Measurements from ENCODE around the gene RTF1. TPM values are rescaled to one million over a fixed set of nuclear protein-coding genes. Genes with fewer than 3 reads are reported as not detected.

RTF1 gene
- total RNA-seq, 1 donor from 2014 or later: 30.5 TPM

DNA sequence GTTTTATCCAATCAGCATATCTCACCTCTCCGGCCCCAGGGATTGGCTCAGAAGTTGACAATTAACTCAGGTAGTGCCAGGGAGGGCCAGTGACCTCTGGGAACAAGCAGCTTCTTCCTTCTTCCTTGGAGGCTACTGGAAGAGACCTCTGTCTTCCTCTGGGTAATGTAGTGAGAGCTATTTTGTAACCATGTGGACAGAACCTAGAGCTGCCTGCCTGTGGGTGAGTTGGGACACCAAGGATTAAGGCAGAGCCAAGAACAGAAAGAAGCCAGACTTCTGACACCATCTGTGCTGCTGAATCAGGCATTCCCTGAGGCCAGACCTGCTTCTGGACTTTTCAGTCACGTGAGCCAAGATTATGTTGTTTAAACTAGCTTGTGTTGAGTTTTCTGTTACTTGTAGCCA, 8.7 kb upstream of the RTF1 start:
- DNase-seq (ENCODE audit: low spot score): peak; percentile 12
- Mint-ChIP-seq H3K9me3 (ENCODE audit: low read depth) (no peaks in the 10 kb centered on the region), H3K4me1 (ENCODE audit: low read depth) (peaks cover 4% of the 10 kb centered on the region), H3K27me3 (ENCODE audit: low read depth) (no peaks in the 10 kb centered on the region), H3K27ac (ENCODE audit: unreplicated experiment) (no peak overlapping the region), H3K36me3 (ENCODE audit: low read depth) (no peaks in the 10 kb centered on the region), H3K4me3 (ENCODE audit: unreplicated experiment) (no peak overlapping the region)
- TF ChIP-seq, protein P1, sequence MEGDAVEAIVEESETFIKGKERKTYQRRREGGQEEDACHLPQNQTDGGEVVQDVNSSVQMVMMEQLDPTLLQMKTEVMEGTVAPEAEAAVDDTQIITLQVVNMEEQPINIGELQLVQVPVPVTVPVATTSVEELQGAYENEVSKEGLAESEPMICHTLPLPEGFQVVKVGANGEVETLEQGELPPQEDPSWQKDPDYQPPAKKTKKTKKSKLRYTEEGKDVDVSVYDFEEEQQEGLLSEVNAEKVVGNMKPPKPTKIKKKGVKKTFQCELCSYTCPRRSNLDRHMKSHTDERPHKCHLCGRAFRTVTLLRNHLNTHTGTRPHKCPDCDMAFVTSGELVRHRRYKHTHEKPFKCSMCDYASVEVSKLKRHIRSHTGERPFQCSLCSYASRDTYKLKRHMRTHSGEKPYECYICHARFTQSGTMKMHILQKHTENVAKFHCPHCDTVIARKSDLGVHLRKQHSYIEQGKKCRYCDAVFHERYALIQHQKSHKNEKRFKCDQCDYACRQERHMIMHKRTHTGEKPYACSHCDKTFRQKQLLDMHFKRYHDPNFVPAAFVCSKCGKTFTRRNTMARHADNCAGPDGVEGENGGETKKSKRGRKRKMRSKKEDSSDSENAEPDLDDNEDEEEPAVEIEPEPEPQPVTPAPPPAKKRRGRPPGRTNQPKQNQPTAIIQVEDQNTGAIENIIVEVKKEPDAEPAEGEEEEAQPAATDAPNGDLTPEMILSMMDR (IDR thresholded peaks at IDR 0.05): no peak

DNA sequence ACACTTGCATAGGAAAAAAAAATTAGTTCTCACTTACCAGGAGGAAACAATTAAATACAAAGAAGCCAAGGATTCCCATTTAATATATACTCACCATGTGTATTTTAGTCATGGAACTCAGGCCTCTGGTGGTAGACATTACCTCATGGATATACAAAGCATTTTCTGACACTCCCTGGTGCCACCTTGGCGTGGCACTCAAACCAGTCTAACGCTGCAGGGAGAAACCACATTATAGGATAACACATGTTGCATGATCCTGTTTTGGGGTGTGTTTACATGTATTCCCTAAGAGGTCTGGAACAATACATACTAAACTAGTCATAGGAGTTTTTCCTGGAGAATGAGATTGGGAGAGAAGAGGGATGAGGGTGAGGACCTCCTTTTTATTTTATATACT, 5.9 kb upstream of the RTF1 start:
- TF ChIP-seq, protein P1 (IDR thresholded peaks at IDR 0.05): no peak
- Mint-ChIP-seq H3K4me3 (ENCODE audit: unreplicated experiment) (no peak overlapping the region), H3K9me3 (ENCODE audit: low read depth) (no peaks in the 10 kb centered on the region), H3K36me3 (ENCODE audit: low read depth) (no peaks in the 10 kb centered on the region), H3K4me1 (ENCODE audit: low read depth) (peaks cover 4% of the 10 kb centered on the region), H3K27me3 (ENCODE audit: low read depth) (no peaks in the 10 kb centered on the region), H3K27ac (ENCODE audit: unreplicated experiment) (no peak overlapping the region)
- DNase-seq (ENCODE audit: low spot score): no peak

DNA sequence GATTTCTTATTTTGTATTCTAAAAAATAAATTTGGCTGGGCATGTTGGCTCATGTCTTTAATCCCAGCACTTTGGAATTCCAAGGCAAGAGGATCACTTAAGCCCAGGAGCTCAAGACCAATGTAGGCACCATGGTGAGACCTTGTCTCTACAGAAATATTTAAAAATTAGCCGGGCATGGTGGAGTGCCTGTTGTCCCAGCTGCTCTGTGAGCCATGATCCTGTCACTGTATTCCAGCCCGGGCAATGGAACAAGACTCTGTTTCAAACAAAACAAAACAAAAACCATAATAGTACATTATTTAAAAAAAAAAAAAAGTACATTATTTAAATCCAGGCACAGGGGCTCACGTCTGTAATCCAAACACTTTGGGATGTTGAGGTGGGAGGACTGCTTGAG, 5.5 kb upstream of the RTF1 start:
- Mint-ChIP-seq H3K4me3 (ENCODE audit: unreplicated experiment) (no peak overlapping the region), H3K36me3 (ENCODE audit: low read depth) (no peaks in the 10 kb centered on the region), H3K27ac (ENCODE audit: unreplicated experiment) (no peak overlapping the region), H3K4me1 (ENCODE audit: low read depth) (peaks cover 8% of the 10 kb centered on the region), H3K27me3 (ENCODE audit: low read depth) (no peaks in the 10 kb centered on the region), H3K9me3 (ENCODE audit: low read depth) (no peaks in the 10 kb centered on the region)
- TF ChIP-seq, protein P1 (IDR thresholded peaks at IDR 0.05): no peak
- no peak for DNase-seq (ENCODE audit: low spot score)

DNA sequence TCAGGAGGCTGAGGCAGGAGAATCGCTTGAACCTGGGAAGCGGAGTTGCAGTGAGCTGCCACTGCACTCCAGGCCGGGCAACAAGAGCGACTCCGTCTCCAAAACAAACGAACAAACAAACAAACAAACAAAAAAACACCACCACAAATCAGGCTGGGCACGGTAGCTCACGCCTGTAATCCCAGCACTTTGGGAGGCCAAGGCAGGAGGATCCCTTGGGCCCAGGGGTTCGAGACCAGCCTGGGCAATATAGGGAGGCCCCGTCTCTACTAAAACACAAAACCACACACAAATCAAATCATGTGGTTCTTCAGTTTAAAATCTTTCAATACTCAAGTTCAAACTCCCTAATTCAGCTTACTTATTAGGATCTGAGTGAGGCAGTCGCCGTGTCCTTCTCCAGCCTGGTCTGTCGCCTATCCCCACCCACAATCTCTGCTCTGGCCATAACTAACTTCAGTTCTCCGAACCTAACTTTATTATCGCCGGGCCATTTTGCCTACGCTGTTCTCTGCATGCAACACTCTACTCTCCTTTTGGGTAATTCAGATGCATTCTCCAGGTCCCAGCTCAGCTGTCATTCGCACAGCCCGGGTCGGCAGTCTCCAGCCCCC, 660 bp upstream of the RTF1 start:
- TF ChIP-seq, protein P1 (IDR thresholded peaks at IDR 0.05): no peak
- H3K27me3 Mint-ChIP-seq (ENCODE audit: low read depth): no peaks in the 10 kb centered on the region
- peaks cover 36% of the 10 kb centered on the region for H3K4me1 Mint-ChIP-seq (ENCODE audit: low read depth)
- DNase-seq (ENCODE audit: low spot score): no peak
- H3K36me3 Mint-ChIP-seq (ENCODE audit: low read depth): no peaks in the 10 kb centered on the region
- peak overlapping the region; percentile 98 for H3K27ac Mint-ChIP-seq (ENCODE audit: unreplicated experiment)
- peak overlapping the region; percentile 84 for H3K4me3 Mint-ChIP-seq (ENCODE audit: unreplicated experiment)
- H3K9me3 Mint-ChIP-seq (ENCODE audit: low read depth): no peaks in the 10 kb centered on the region

DNA sequence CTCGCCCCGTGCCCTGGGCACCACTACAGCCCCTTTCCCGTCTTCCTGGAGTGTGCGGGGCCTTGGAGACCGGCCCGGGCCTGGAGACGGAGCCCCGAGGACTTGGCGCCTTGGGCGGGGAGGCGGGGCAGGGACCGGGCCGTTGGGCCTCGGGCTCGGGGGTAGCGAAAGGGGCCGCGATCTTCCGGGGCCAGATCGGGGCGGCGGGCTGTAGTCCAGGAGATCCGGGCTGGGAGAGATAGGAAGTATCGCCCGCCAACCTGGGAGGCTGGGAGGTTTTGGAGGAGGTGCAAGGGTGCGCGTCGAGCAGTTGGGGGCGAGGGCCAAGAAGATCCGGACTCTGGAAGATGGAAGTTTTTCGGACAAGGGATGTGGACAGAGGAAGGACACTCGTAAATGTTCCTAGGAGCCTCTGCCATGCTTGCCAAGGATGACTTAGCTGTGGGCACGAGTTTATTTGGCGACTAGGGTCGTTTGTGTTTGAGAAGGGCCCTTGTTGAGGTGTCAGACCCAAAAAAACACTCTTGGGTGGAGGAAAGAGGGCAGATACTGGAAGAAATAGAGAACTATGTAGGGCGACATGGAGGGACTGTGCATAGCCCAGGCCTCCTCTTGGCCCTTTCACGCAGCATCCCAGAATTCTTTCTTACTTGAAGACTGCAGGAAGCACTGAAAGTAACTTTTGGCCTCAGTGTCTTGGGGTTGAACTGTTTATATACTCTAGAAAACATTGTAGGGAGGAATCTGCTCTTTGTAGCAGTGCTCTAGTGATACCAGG, 712 bp downstream of the RTF1 start:
- Mint-ChIP-seq H3K36me3 (ENCODE audit: low read depth) (no peaks in the 10 kb centered on the region), H3K27me3 (ENCODE audit: low read depth) (no peaks in the 10 kb centered on the region), H3K9me3 (ENCODE audit: low read depth) (no peaks in the 10 kb centered on the region), H3K4me3 (ENCODE audit: unreplicated experiment) (peak overlapping the region; percentile 84), H3K27ac (ENCODE audit: unreplicated experiment) (peak overlapping the region; percentile 95), H3K4me1 (ENCODE audit: low read depth) (peaks cover 42% of the 10 kb centered on the region)
- peak; percentile 90 for DNase-seq (ENCODE audit: low spot score)
- TF ChIP-seq, protein P1 (IDR thresholded peaks at IDR 0.05): no peak
